ENCODE results near the gene ASCC3. TPM values are rescaled to one million over a fixed set of nuclear protein-coding genes. Genes with fewer than 3 reads are reported as not detected.
A peak's percentile ranks its signal among the peaks of the same experiment; 100 is the strongest.

Gene ASCC3
- total and polyA plus RNA-seq, 5 experiments from 2014 or later, result 18.0 to 42.3 (median 24.6) TPM

GRCh38 chr6:100465701-100466409 is 415.3 kb downstream of the ASCC3 start:
- no peak for DNase-seq
- peaks cover 8 to 32% (median 10%) of the 10 kb centered on the region in 3 donors for H3K36me3 Mint-ChIP-seq
- H3K27ac Mint-ChIP-seq, result peak overlapping the region in 2 of 10 donors; percentile 71 to 81
- POLR2A ChIA-PET, result no interaction called here
- peak overlapping the region in 8 of 10 donors; percentile 16 to 78 (median 56) for H3K4me3 Mint-ChIP-seq
- H3K27me3 Mint-ChIP-seq, result peaks cover 18 to 80% (median 56%) of the 10 kb centered on the region in 5 donors
- H3K4me1 Mint-ChIP-seq, result peaks cover 10 to 29% (median 23%) of the 10 kb centered on the region in 4 donors
- no peak for ATAC-seq
- H3K9me3 Mint-ChIP-seq, result peaks cover 4 to 69% (median 26%) of the 10 kb centered on the region in 9 donors

GRCh38 chr6:100464903-100465700 is 416.0 kb downstream of the ASCC3 start, which contains the start of gene SIM1:
TSS of gene SIM1 (minus strand) at chr6:100464921. CDS start at chr6:100463468, 1,453 bp downstream.
- Mint-ChIP-seq H3K4me3 (peak within 1 kb of the TSS; percentile 25 to 78 (median 58)), H3K36me3 (peaks cover 8 to 36% (median 10%) of the 10 kb centered on the region in 3 donors), H3K27ac (peak within 1 kb of the TSS in 2 of 10 donors; percentile 44 to 81), H3K9me3 (peaks cover 4 to 74% (median 26%) of the 10 kb centered on the region in 9 donors), H3K27me3 (peaks cover 13 to 79% (median 54%) of the 10 kb centered on the region in 5 donors), H3K4me1 (peaks cover 10 to 29% (median 23%) of the 10 kb centered on the region in 4 donors)
- POLR2A ChIA-PET, result no interaction called here
- ATAC-seq (peak in 1 of 2 donors; percentile 10), DNase-seq (no peak)

GRCh38 chr6:100464162-100464851 is 416.8 kb downstream of the ASCC3 start:
- H3K9me3 Mint-ChIP-seq, result peaks cover 8 to 76% (median 24%) of the 10 kb centered on the region in 9 donors
- DNase-seq (no peak), ATAC-seq (no peak)
- peaks cover 5 to 80% (median 55%) of the 10 kb centered on the region in 5 donors for H3K27me3 Mint-ChIP-seq
- peaks cover 10 to 29% (median 23%) of the 10 kb centered on the region in 4 donors for H3K4me1 Mint-ChIP-seq
- H3K36me3 Mint-ChIP-seq, result peaks cover 8 to 34% (median 16%) of the 10 kb centered on the region in 3 donors
- H3K4me3 Mint-ChIP-seq, result peak overlapping the region in 6 of 10 donors; percentile 25 to 70 (median 50)
- no peak overlapping the region for H3K27ac Mint-ChIP-seq
- POLR2A ChIA-PET, result no interaction called here

- H3K36me3 Mint-ChIP-seq, result peaks cover 8 to 34% (median 21%) of the 10 kb centered on the region in 3 donors
- no peak overlapping the region for H3K27ac Mint-ChIP-seq
- POLR2A ChIA-PET, result no interaction called here
- H3K9me3 Mint-ChIP-seq, result peaks cover 8 to 82% (median 29%) of the 10 kb centered on the region in 9 donors
- peaks cover 0 to 84% (median 60%) of the 10 kb centered on the region in 5 donors for H3K27me3 Mint-ChIP-seq
- ATAC-seq (no peak), DNase-seq (no peak)
- peak overlapping the region in 3 of 10 donors; percentile 23 to 49 (median 25) for H3K4me3 Mint-ChIP-seq
- H3K4me1 Mint-ChIP-seq, result peaks cover 10 to 29% (median 23%) of the 10 kb centered on the region in 4 donors
Measured at GRCh38 chr6:100463630-100464161, 417.4 kb downstream of the ASCC3 start.

GRCh38 chr6:100462706-100463629 is 418.2 kb downstream of the ASCC3 start:
- peaks cover 8 to 32% (median 21%) of the 10 kb centered on the region in 3 donors for H3K36me3 Mint-ChIP-seq
- H3K9me3 Mint-ChIP-seq, result peaks cover 8 to 78% (median 28%) of the 10 kb centered on the region in 9 donors
- peak overlapping the region in 2 of 10 donors; percentile 9 to 20 for H3K4me3 Mint-ChIP-seq
- POLR2A ChIA-PET, result no interaction called here
- DNase-seq (no peak), ATAC-seq (no peak)
- H3K27me3 Mint-ChIP-seq, result peaks cover 0 to 85% (median 60%) of the 10 kb centered on the region in 5 donors
- H3K4me1 Mint-ChIP-seq, result peaks cover 9 to 28% (median 21%) of the 10 kb centered on the region in 4 donors
- H3K27ac Mint-ChIP-seq, result peak overlapping the region in 1 of 10 donors; percentile 30

- Mint-ChIP-seq H3K27ac (peak overlapping the region in 1 of 10 donors; percentile 56), H3K36me3 (peaks cover 8 to 31% (median 21%) of the 10 kb centered on the region in 3 donors), H3K27me3 (peaks cover 0 to 85% (median 58%) of the 10 kb centered on the region in 5 donors), H3K4me3 (peak overlapping the region in 6 of 10 donors; percentile 7 to 52 (median 39)), H3K4me1 (peaks cover 8 to 20% (median 19%) of the 10 kb centered on the region in 4 donors), H3K9me3 (peaks cover 7 to 74% (median 26%) of the 10 kb centered on the region in 9 donors)
- ATAC-seq (no peak), DNase-seq (no peak)
- POLR2A ChIA-PET, result no interaction called here
Measured at GRCh38 chr6:100461917-100462705, 419.0 kb downstream of the ASCC3 start.

- Mint-ChIP-seq H3K9me3 (peaks cover 4 to 74% (median 29%) of the 10 kb centered on the region in 9 donors), H3K4me3 (peak overlapping the region in 4 of 10 donors; percentile 26 to 52 (median 39)), H3K27me3 (peaks cover 0 to 84% (median 57%) of the 10 kb centered on the region in 5 donors), H3K4me1 (peaks cover 6 to 17% (median 15%) of the 10 kb centered on the region in 4 donors), H3K36me3 (peaks cover 11 to 37% (median 22%) of the 10 kb centered on the region in 3 donors), H3K27ac (no peak overlapping the region)
- DNase-seq, result no peak
- no peak for ATAC-seq
- POLR2A ChIA-PET, result no interaction called here
Measured at GRCh38 chr6:100461278-100461916, 419.7 kb downstream of the ASCC3 start.

- Mint-ChIP-seq H3K4me3 (peak overlapping the region in 1 of 10 donors; percentile 14), H3K4me1 (peaks cover 2 to 14% (median 10%) of the 10 kb centered on the region in 4 donors), H3K27me3 (peaks cover 0 to 84% (median 56%) of the 10 kb centered on the region in 5 donors), H3K27ac (no peak overlapping the region), H3K36me3 (peaks cover 7 to 37% (median 19%) of the 10 kb centered on the region in 3 donors), H3K9me3 (peaks cover under 1 to 74% (median 26%) of the 10 kb centered on the region in 9 donors)
- DNase-seq (no peak), ATAC-seq (no peak)
- POLR2A ChIA-PET, result no interaction called here
Measured at GRCh38 chr6:100460650-100461204, 420.4 kb downstream of the ASCC3 start.

- H3K9me3 Mint-ChIP-seq, result peaks cover 6 to 76% (median 31%) of the 10 kb centered on the region in 9 donors
- no peak overlapping the region for H3K4me3 Mint-ChIP-seq
- peak overlapping the region in 1 of 10 donors; percentile 14 for H3K27ac Mint-ChIP-seq
- POLR2A ChIA-PET, result no interaction called here
- peaks cover 2 to 9% (median 7%) of the 10 kb centered on the region in 4 donors for H3K4me1 Mint-ChIP-seq
- H3K36me3 Mint-ChIP-seq, result peaks cover 11 to 46% (median 21%) of the 10 kb centered on the region in 3 donors
- DNase-seq (no peak), ATAC-seq (no peak)
- peaks cover 0 to 86% (median 57%) of the 10 kb centered on the region in 5 donors for H3K27me3 Mint-ChIP-seq
Measured at GRCh38 chr6:100459592-100460184, 421.4 kb downstream of the ASCC3 start.

Measured in naive thymus-derived CD8-positive, alpha-beta T cell (primary cell).